ENCODE data around the gene SMIM43. TPM values are rescaled to one million over a fixed set of nuclear protein-coding genes. Genes with fewer than 3 reads are reported as not detected.

SMIM43 gene
- total RNA-seq, 1 donor from 2014 or later = not detected

DNA sequence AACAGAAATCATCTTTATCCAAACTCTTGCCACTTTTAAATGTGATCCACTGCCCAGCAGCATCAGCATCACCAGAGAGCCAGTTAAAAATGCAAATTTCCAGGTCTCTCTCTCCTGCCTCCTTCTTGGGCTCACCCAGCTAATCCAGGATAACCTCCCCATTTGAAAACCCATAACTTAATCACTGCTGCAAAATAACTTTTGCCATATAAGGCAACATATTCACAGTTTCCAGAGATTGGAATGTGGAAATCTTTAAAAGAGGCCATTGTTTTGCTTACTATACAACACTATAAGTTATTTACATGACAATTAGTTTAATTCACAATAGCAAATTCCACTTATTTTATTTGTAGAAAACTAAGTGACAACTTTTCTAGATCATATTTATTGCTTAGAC lies 31.3 kb upstream of the SMIM43 start:
- H3K4me3 Mint-ChIP-seq (ENCODE audit: low read depth) = no peak overlapping the region
- TF ChIP-seq, protein P1, sequence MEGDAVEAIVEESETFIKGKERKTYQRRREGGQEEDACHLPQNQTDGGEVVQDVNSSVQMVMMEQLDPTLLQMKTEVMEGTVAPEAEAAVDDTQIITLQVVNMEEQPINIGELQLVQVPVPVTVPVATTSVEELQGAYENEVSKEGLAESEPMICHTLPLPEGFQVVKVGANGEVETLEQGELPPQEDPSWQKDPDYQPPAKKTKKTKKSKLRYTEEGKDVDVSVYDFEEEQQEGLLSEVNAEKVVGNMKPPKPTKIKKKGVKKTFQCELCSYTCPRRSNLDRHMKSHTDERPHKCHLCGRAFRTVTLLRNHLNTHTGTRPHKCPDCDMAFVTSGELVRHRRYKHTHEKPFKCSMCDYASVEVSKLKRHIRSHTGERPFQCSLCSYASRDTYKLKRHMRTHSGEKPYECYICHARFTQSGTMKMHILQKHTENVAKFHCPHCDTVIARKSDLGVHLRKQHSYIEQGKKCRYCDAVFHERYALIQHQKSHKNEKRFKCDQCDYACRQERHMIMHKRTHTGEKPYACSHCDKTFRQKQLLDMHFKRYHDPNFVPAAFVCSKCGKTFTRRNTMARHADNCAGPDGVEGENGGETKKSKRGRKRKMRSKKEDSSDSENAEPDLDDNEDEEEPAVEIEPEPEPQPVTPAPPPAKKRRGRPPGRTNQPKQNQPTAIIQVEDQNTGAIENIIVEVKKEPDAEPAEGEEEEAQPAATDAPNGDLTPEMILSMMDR (IDR thresholded peaks at IDR 0.05; ENCODE audit: unreplicated experiment) = no peak
- peaks cover 13% of the 10 kb centered on the region for H3K4me1 Mint-ChIP-seq (ENCODE audit: low read depth)
- no peak overlapping the region for H3K27ac Mint-ChIP-seq
- peaks cover 6% of the 10 kb centered on the region for H3K27me3 Mint-ChIP-seq
- H3K36me3 Mint-ChIP-seq (ENCODE audit: insufficient read depth) = no peaks in the 10 kb centered on the region
- no peaks in the 10 kb centered on the region for H3K9me3 Mint-ChIP-seq (ENCODE audit: low read depth)
- DNase-seq (ENCODE audit: low spot score, unreplicated experiment) = no peak

DNA sequence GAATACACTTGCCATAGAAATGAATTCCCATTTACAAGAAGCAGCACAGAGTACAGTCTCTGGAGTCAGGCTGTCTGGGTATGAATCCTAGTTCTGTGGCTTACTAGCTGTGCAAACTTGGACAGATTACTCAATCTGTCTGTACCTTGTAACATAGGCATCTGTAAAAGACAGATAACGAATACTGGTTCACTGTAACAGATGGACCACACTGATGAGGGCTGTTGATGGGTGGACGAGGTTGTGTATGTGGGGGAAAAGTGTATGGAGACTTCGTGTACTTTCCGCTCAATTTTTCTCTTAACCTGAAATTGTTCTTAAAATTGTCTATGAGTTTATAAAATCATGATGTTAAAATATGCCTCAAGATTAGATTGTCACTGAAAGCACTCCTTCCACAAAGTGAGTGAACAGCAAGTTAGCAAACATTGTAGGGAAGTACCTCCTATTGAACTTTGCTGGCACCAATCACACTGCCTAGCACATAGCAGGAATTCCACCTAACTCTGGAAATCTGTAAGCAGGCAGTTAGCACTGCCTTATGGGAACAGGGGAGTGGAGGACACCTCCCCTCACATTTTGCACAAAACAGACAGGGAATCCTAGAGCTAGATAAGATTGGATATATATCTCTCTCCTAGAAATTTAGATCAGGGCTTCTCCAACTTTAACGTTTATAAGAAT lies 29.7 kb upstream of the SMIM43 start:
- H3K27ac Mint-ChIP-seq = no peak overlapping the region
- H3K27me3 Mint-ChIP-seq = peaks cover 6% of the 10 kb centered on the region
- DNase-seq (ENCODE audit: low spot score, unreplicated experiment) = no peak
- TF ChIP-seq, protein P1 (IDR thresholded peaks at IDR 0.05; ENCODE audit: unreplicated experiment) = no peak
- H3K9me3 Mint-ChIP-seq (ENCODE audit: low read depth) = no peaks in the 10 kb centered on the region
- H3K4me3 Mint-ChIP-seq (ENCODE audit: low read depth) = no peak overlapping the region
- no peaks in the 10 kb centered on the region for H3K36me3 Mint-ChIP-seq (ENCODE audit: insufficient read depth)
- H3K4me1 Mint-ChIP-seq (ENCODE audit: low read depth) = peaks cover 11% of the 10 kb centered on the region

DNA sequence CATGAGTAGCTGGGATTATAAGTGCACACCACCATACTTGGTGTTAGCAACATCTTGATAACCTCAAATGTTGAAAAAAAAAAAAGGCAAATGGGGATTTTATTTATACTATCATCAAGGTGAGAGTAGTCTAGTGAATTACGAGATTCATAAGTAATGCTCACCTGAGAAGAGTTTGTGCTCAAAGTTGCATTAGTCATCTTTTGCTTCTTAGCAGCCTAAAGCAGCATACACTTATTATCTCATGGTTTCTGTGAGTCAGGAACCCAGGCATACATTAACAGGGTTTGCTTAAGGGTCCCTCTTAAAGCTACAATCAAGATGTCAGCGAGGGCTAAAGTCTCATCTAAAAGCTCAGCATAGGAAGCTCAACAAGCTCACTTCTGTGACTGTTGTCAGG lies 28.0 kb upstream of the SMIM43 start:
- H3K4me1 Mint-ChIP-seq (ENCODE audit: low read depth) = peaks cover 11% of the 10 kb centered on the region

DNA sequence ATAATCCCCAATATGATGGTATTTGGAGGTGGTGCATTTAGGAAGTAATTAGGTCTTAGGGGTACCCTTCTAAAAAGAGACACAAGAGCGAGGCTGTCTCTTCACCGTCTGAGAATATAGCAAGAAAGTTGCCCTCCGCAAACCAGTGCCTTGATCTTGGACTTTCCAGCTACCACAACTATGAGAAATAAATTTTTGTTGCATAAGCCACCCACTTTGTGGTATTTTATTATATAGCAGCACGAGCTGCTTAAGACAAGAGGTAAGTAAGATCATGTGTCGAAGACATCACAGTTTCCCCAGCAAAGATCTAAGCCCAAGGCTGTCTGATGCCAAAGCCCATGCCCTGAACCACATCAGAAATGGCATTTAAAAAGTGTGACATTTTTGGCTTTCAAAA lies 26.5 kb upstream of the SMIM43 start:
- Mint-ChIP-seq H3K27ac (no peak overlapping the region), H3K36me3 (ENCODE audit: insufficient read depth) (no peaks in the 10 kb centered on the region), H3K4me1 (ENCODE audit: low read depth) (peaks cover 11% of the 10 kb centered on the region), H3K4me3 (ENCODE audit: low read depth) (no peak overlapping the region), H3K9me3 (ENCODE audit: low read depth) (no peaks in the 10 kb centered on the region), H3K27me3 (peaks cover 11% of the 10 kb centered on the region)
- TF ChIP-seq, protein P1 (IDR thresholded peaks at IDR 0.05; ENCODE audit: unreplicated experiment) = no peak
- no peak for DNase-seq (ENCODE audit: low spot score, unreplicated experiment)

More for the DNA sequence above, 28.0 kb upstream of the SMIM43 start:
- DNase-seq (ENCODE audit: low spot score, unreplicated experiment) = no peak
- H3K27ac Mint-ChIP-seq = no peak overlapping the region
- no peak overlapping the region for H3K4me3 Mint-ChIP-seq (ENCODE audit: low read depth)
- no peaks in the 10 kb centered on the region for H3K9me3 Mint-ChIP-seq (ENCODE audit: low read depth)
- no peaks in the 10 kb centered on the region for H3K36me3 Mint-ChIP-seq (ENCODE audit: insufficient read depth)
- TF ChIP-seq, protein P1 (IDR thresholded peaks at IDR 0.05; ENCODE audit: unreplicated experiment) = no peak
- peaks cover 10% of the 10 kb centered on the region for H3K27me3 Mint-ChIP-seq

DNA sequence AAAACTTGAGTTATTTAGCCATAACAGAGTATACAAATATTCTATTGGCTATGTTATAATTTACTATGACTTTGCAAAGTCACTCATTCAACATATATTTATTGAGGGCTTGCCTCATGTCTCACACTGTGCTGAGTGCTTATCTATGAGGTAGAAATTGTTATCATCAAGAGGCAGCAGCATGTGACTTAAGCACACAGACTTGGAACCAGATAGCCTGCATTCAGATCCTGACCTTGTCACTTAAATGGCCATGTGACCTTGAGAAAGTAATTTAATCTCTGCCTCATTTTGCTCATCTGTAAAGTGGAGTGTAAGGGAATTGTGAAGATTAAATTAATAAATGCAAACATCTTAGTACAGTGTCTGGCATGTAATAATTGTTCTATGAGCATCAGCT lies 26.0 kb upstream of the SMIM43 start:
- TF ChIP-seq, protein P1 (IDR thresholded peaks at IDR 0.05; ENCODE audit: unreplicated experiment) = no peak
- no peak overlapping the region for H3K4me3 Mint-ChIP-seq (ENCODE audit: low read depth)
- H3K27me3 Mint-ChIP-seq = peaks cover 11% of the 10 kb centered on the region
- no peaks in the 10 kb centered on the region for H3K36me3 Mint-ChIP-seq (ENCODE audit: insufficient read depth)
- peaks cover 10% of the 10 kb centered on the region for H3K4me1 Mint-ChIP-seq (ENCODE audit: low read depth)
- no peaks in the 10 kb centered on the region for H3K9me3 Mint-ChIP-seq (ENCODE audit: low read depth)
- DNase-seq (ENCODE audit: low spot score, unreplicated experiment) = no peak
- no peak overlapping the region for H3K27ac Mint-ChIP-seq

Data from progenitor cell of endocrine pancreas (in vitro differentiated cells).